ENCODE results near the gene PCDH9. TPM values are rescaled to one million over a fixed set of nuclear protein-coding genes. Genes with fewer than 3 reads are reported as not detected.

PCDH9 gene
- total RNA-seq, 3 donors from 2014 or later: 0.13 to 0.38 (median 0.13) TPM

- no peaks in the 10 kb centered on the region for H3K36me3 Mint-ChIP-seq (ENCODE audit: insufficient read depth)
- ATAC-seq (no peak), DNase-seq (no peak)
- no peaks in the 10 kb centered on the region for H3K4me1 Mint-ChIP-seq (ENCODE audit: low read depth)
- no peaks in the 10 kb centered on the region for H3K27me3 Mint-ChIP-seq (ENCODE audit: low read depth)
- no peak overlapping the region for H3K4me3 Mint-ChIP-seq
- peaks cover 4% of the 10 kb centered on the region for H3K9me3 Mint-ChIP-seq
These were observed 484.8 kb downstream of the PCDH9 start for GRCh38 chr13:66745307-66745706.

- ATAC-seq: no peak
- no peak for DNase-seq
- Mint-ChIP-seq H3K4me3 (no peak overlapping the region), H3K27me3 (ENCODE audit: low read depth) (no peaks in the 10 kb centered on the region), H3K4me1 (ENCODE audit: low read depth) (no peaks in the 10 kb centered on the region), H3K9me3 (no peaks in the 10 kb centered on the region), H3K36me3 (ENCODE audit: insufficient read depth) (no peaks in the 10 kb centered on the region)
These were observed 506.6 kb downstream of the PCDH9 start for GRCh38 chr13:66723576-66723975.

- Mint-ChIP-seq H3K9me3 (no peaks in the 10 kb centered on the region), H3K4me3 (no peak overlapping the region), H3K36me3 (ENCODE audit: insufficient read depth) (no peaks in the 10 kb centered on the region), H3K4me1 (ENCODE audit: low read depth) (no peaks in the 10 kb centered on the region), H3K27me3 (ENCODE audit: low read depth) (no peaks in the 10 kb centered on the region)
- DNase-seq (no peak), ATAC-seq (no peak)
These were observed 513.6 kb downstream of the PCDH9 start for GRCh38 chr13:66716538-66716937.

- Mint-ChIP-seq H3K4me3 (no peak overlapping the region), H3K27me3 (ENCODE audit: low read depth) (no peaks in the 10 kb centered on the region), H3K36me3 (ENCODE audit: insufficient read depth) (no peaks in the 10 kb centered on the region), H3K9me3 (no peaks in the 10 kb centered on the region), H3K4me1 (ENCODE audit: low read depth) (no peaks in the 10 kb centered on the region)
- DNase-seq (no peak), ATAC-seq (no peak)
These were observed 515.3 kb downstream of the PCDH9 start for GRCh38 chr13:66714795-66715194.

GRCh38 chr13:66704110-66704509, 526.0 kb downstream of the PCDH9 start:
- DNase-seq: no peak
- H3K9me3 Mint-ChIP-seq: no peaks in the 10 kb centered on the region
- no peaks in the 10 kb centered on the region for H3K4me1 Mint-ChIP-seq (ENCODE audit: low read depth)
- no peaks in the 10 kb centered on the region for H3K36me3 Mint-ChIP-seq (ENCODE audit: insufficient read depth)
- H3K27me3 Mint-ChIP-seq (ENCODE audit: low read depth): no peaks in the 10 kb centered on the region
- no peak for ATAC-seq
- no peak overlapping the region for H3K4me3 Mint-ChIP-seq

GRCh38 chr13:66703597-66703996, 526.5 kb downstream of the PCDH9 start:
- Mint-ChIP-seq H3K4me1 (ENCODE audit: low read depth) (no peaks in the 10 kb centered on the region), H3K4me3 (no peak overlapping the region), H3K36me3 (ENCODE audit: insufficient read depth) (no peaks in the 10 kb centered on the region), H3K9me3 (no peaks in the 10 kb centered on the region), H3K27me3 (ENCODE audit: low read depth) (no peaks in the 10 kb centered on the region)
- DNase-seq (no peak), ATAC-seq (no peak)

- no peak for DNase-seq
- no peaks in the 10 kb centered on the region for H3K36me3 Mint-ChIP-seq (ENCODE audit: insufficient read depth)
- no peak for ATAC-seq
- H3K27me3 Mint-ChIP-seq (ENCODE audit: low read depth): no peaks in the 10 kb centered on the region
- no peak overlapping the region for H3K4me3 Mint-ChIP-seq
- peaks cover 2% of the 10 kb centered on the region for H3K9me3 Mint-ChIP-seq
- H3K4me1 Mint-ChIP-seq (ENCODE audit: low read depth): no peaks in the 10 kb centered on the region
These were observed 530.0 kb downstream of the PCDH9 start for GRCh38 chr13:66700117-66700601.

GRCh38 chr13:66693656-66694055, 536.5 kb downstream of the PCDH9 start:
- no peak for ATAC-seq
- H3K9me3 Mint-ChIP-seq: peaks cover 2% of the 10 kb centered on the region
- DNase-seq: no peak
- no peaks in the 10 kb centered on the region for H3K36me3 Mint-ChIP-seq (ENCODE audit: insufficient read depth)
- H3K4me3 Mint-ChIP-seq: no peak overlapping the region
- H3K27me3 Mint-ChIP-seq (ENCODE audit: low read depth): no peaks in the 10 kb centered on the region
- no peaks in the 10 kb centered on the region for H3K4me1 Mint-ChIP-seq (ENCODE audit: low read depth)

GRCh38 chr13:66691149-66691548, 539.0 kb downstream of the PCDH9 start:
- Mint-ChIP-seq H3K4me1 (ENCODE audit: low read depth) (no peaks in the 10 kb centered on the region), H3K27me3 (ENCODE audit: low read depth) (no peaks in the 10 kb centered on the region), H3K4me3 (no peak overlapping the region), H3K9me3 (peaks cover 5% of the 10 kb centered on the region), H3K36me3 (ENCODE audit: insufficient read depth) (no peaks in the 10 kb centered on the region)
- ATAC-seq: no peak
- DNase-seq: no peak

GRCh38 chr13:66689628-66690027, 540.5 kb downstream of the PCDH9 start:
- H3K9me3 Mint-ChIP-seq: peaks cover 13% of the 10 kb centered on the region
- ATAC-seq (no peak), DNase-seq (no peak)
- H3K27me3 Mint-ChIP-seq (ENCODE audit: low read depth): no peaks in the 10 kb centered on the region
- no peaks in the 10 kb centered on the region for H3K36me3 Mint-ChIP-seq (ENCODE audit: insufficient read depth)
- no peaks in the 10 kb centered on the region for H3K4me1 Mint-ChIP-seq (ENCODE audit: low read depth)
- H3K4me3 Mint-ChIP-seq: no peak overlapping the region

GRCh38 chr13:66689037-66689619, 541.0 kb downstream of the PCDH9 start:
- Mint-ChIP-seq H3K27me3 (ENCODE audit: low read depth) (no peaks in the 10 kb centered on the region), H3K4me3 (no peak overlapping the region), H3K9me3 (peaks cover 15% of the 10 kb centered on the region), H3K36me3 (ENCODE audit: insufficient read depth) (no peaks in the 10 kb centered on the region), H3K4me1 (ENCODE audit: low read depth) (no peaks in the 10 kb centered on the region)
- ATAC-seq (no peak), DNase-seq (no peak)

GRCh38 chr13:66681403-66681802, 548.7 kb downstream of the PCDH9 start:
- H3K27me3 Mint-ChIP-seq (ENCODE audit: low read depth): no peaks in the 10 kb centered on the region
- H3K36me3 Mint-ChIP-seq (ENCODE audit: insufficient read depth): no peaks in the 10 kb centered on the region
- H3K9me3 Mint-ChIP-seq: peaks cover 12% of the 10 kb centered on the region
- DNase-seq (no peak), ATAC-seq (no peak)
- no peak overlapping the region for H3K4me3 Mint-ChIP-seq
- H3K4me1 Mint-ChIP-seq (ENCODE audit: low read depth): no peaks in the 10 kb centered on the region

GRCh38 chr13:66680031-66680430, 550.1 kb downstream of the PCDH9 start:
- H3K9me3 Mint-ChIP-seq: peaks cover 8% of the 10 kb centered on the region
- H3K4me3 Mint-ChIP-seq: no peak overlapping the region
- DNase-seq: no peak
- H3K4me1 Mint-ChIP-seq (ENCODE audit: low read depth): no peaks in the 10 kb centered on the region
- no peaks in the 10 kb centered on the region for H3K36me3 Mint-ChIP-seq (ENCODE audit: insufficient read depth)
- H3K27me3 Mint-ChIP-seq (ENCODE audit: low read depth): no peaks in the 10 kb centered on the region
- no peak for ATAC-seq

- H3K9me3 Mint-ChIP-seq: peaks cover 7% of the 10 kb centered on the region
- H3K36me3 Mint-ChIP-seq (ENCODE audit: insufficient read depth): no peaks in the 10 kb centered on the region
- H3K4me3 Mint-ChIP-seq: no peak overlapping the region
These were observed 554.5 kb downstream of the PCDH9 start for GRCh38 chr13:66675620-66676019.

GRCh38 chr13:66673401-66673800, 556.7 kb downstream of the PCDH9 start:
- DNase-seq (no peak), ATAC-seq (no peak)
- H3K36me3 Mint-ChIP-seq (ENCODE audit: insufficient read depth): no peaks in the 10 kb centered on the region
- no peak overlapping the region for H3K4me3 Mint-ChIP-seq
- no peaks in the 10 kb centered on the region for H3K27me3 Mint-ChIP-seq (ENCODE audit: low read depth)
- no peaks in the 10 kb centered on the region for H3K4me1 Mint-ChIP-seq (ENCODE audit: low read depth)
- H3K9me3 Mint-ChIP-seq: peaks cover 15% of the 10 kb centered on the region

More at GRCh38 chr13:66675620-66676019, 554.5 kb downstream of the PCDH9 start:
- DNase-seq (no peak), ATAC-seq (no peak)
- Mint-ChIP-seq H3K4me1 (ENCODE audit: low read depth) (no peaks in the 10 kb centered on the region), H3K27me3 (ENCODE audit: low read depth) (no peaks in the 10 kb centered on the region)
